Testis (tissue), 2 donors: ENCODE results near the gene RSRP1.
"Not testable (repeated sequence)": the region's sequence is repeated elsewhere in the genome, so short reads cannot be mapped to it uniquely, and the experiment has no call there.

Experiments
- CTCF ChIP-seq, 3 experiments: fragments of 450-650 bp in 2 of 3; fragments of 200-600 bp in 1 of 3; sonication (generic) in 1 of 3; IDR thresholded peaks; one replicate each; pipeline ENCODE4 v1.5.1; 2016 to 2019; ENCODE audit warnings: antibody characterized with exemption in 3 of 3, mild to moderate bottlenecking in 2 of 3, moderate library complexity in 1 of 3
- POLR2A ChIP-seq: fragments of 450-650 bp; IDR thresholded peaks from one replicate; pipeline ENCODE4 v1.6.1; 2017; ENCODE audit warnings: antibody characterized with exemption, mild to moderate bottlenecking, moderate library complexity

DNA sequence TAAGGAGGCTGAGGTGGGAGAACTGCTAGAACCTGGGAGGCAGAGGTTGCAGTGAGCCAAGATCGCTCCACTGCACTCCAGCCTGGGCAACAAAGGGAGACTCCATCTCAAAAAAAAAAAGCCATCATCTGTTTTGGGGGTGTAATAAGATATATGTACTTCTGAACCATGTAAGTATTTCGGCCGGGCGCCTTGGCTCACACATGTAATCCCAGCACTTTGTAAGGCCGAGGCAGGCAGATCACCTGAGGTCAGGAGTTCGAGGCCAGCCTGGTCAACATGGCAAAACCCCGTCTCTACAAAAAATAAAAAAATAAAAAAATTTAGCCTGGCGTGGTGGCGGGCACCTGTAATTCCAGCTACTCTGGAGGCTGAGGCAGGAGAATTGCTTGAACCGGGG, 11.8 kb downstream of the RSRP1 start:
- not testable (repeated sequence) for TF ChIP-seq CTCF (IDR thresholded peaks at IDR 0.05); POLR2A
